NCI-H748 (cell line): ENCODE results near the gene ERMARD.

Source experiments
- DNase-seq: peaks from one replicate; lab custom pipeline; 2025; ENCODE audit not compliant: unreplicated experiment; lab: John Stamatoyannopoulos, UW

ERMARD gene

GRCh38 chr6:169801396-169802160 lies 50.2 kb downstream of the ERMARD start:
- no peak for DNase-seq

- no peak for DNase-seq
These were observed 51.4 kb downstream of the ERMARD start for GRCh38 chr6:169802790-169803189.

- no peak for DNase-seq
These were observed 51.9 kb downstream of the ERMARD start for GRCh38 chr6:169803271-169803811.

- no peak for DNase-seq
These were observed 52.5 kb downstream of the ERMARD start for GRCh38 chr6:169803816-169804340.

- DNase-seq = no peak
These were observed 53.0 kb downstream of the ERMARD start for GRCh38 chr6:169804427-169804826.

- no peak for DNase-seq
These were observed 53.9 kb downstream of the ERMARD start for GRCh38 chr6:169805242-169805838.

- no peak for DNase-seq
These were observed 55.3 kb downstream of the ERMARD start for GRCh38 chr6:169806701-169807100.

- no peak for DNase-seq
These were observed 55.8 kb downstream of the ERMARD start for GRCh38 chr6:169807229-169807628.

- DNase-seq = no peak
These were observed 56.5 kb downstream of the ERMARD start for GRCh38 chr6:169807699-169808607.

GRCh38 chr6:169808608-169808967 lies 57.2 kb downstream of the ERMARD start:
- DNase-seq = no peak

GRCh38 chr6:169809386-169809785 lies 58.0 kb downstream of the ERMARD start:
- DNase-seq = no peak

- peak; percentile 90 for DNase-seq
These were observed 58.9 kb downstream of the ERMARD start for GRCh38 chr6:169810066-169810989.

- DNase-seq = no peak
These were observed 59.6 kb downstream of the ERMARD start for GRCh38 chr6:169811072-169811471.

GRCh38 chr6:169811521-169812256 lies 60.3 kb downstream of the ERMARD start:
- no peak for DNase-seq

GRCh38 chr6:169812257-169812644 lies 60.8 kb downstream of the ERMARD start:
- no peak for DNase-seq

GRCh38 chr6:169813969-169814368 lies 62.5 kb downstream of the ERMARD start:
- DNase-seq = no peak

GRCh38 chr6:169816054-169816453 lies 64.6 kb downstream of the ERMARD start:
- DNase-seq = no peak

GRCh38 chr6:169816975-169817374 lies 65.6 kb downstream of the ERMARD start:
- no peak for DNase-seq

- no peak for DNase-seq
These were observed 68.9 kb downstream of the ERMARD start for GRCh38 chr6:169820358-169820757.

- no peak for DNase-seq
These were observed 72.6 kb downstream of the ERMARD start for GRCh38 chr6:169824021-169824420.
